Calu3 (cell line): ENCODE data around the gene CALHM4. TPM values are rescaled to one million over a fixed set of nuclear protein-coding genes. Genes with fewer than 3 reads are reported as not detected.

ENCODE experiments used
- BruUV-seq: library from RNA; stranded (reverse); fragments of 400-500 nt; replicated peaks from 2 replicates; lab custom pipeline; 2021; lab: Mats Ljungman, UMichigan
- CTCF ChIA-PET: fragments of 300-600 bp; sonication (Branson Sonifier 250); formaldehyde crosslinking; loops from one replicate; lab custom pipeline; 2022; ENCODE audit warnings: antibody characterized with exemption; lab: Charles Lee
- DNase-seq: peaks from one replicate; pipeline ENCODE4 v3.0.0; 2022
- H3K27ac Mint-ChIP-seq: one replicate; pipeline ENCODE4 v1.8.0; 2022; ENCODE audit warnings: mixed read lengths; ENCODE audit not compliant: unreplicated experiment
- H3K27me3 Mint-ChIP-seq: one replicate; pipeline ENCODE4 v1.8.0; 2022; ENCODE audit warnings: mixed read lengths; ENCODE audit not compliant: unreplicated experiment
- H3K36me3 Mint-ChIP-seq: one replicate; pipeline ENCODE4 v1.8.0; 2022; ENCODE audit warnings: mild to moderate bottlenecking, moderate library complexity, mixed read lengths; ENCODE audit not compliant: insufficient read depth, unreplicated experiment
- H3K4me1 Mint-ChIP-seq: one replicate; pipeline ENCODE4 v1.8.0; 2022; ENCODE audit warnings: mild to moderate bottlenecking, low read depth, mixed read lengths; ENCODE audit not compliant: unreplicated experiment
- H3K4me3 Mint-ChIP-seq: one replicate; pipeline ENCODE4 v1.8.0; 2022; ENCODE audit warnings: mild to moderate bottlenecking, low read depth, moderate library complexity, mixed read lengths; ENCODE audit not compliant: unreplicated experiment
- H3K9me3 Mint-ChIP-seq: one replicate; pipeline ENCODE4 v1.8.0; 2022; ENCODE audit warnings: low read depth, mixed read lengths; ENCODE audit not compliant: unreplicated experiment
- CTCF ChIP-seq: fragments of 200-600 bp; IDR thresholded peaks from one replicate; pipeline ENCODE4 v1.8.0; 2022; ENCODE audit warnings: antibody characterized with exemption; ENCODE audit not compliant: unreplicated experiment
- intact Hi-C: fragments of 100-400 bp; cut with micrococcal nuclease; formaldehyde crosslinking; loops from one replicate; pipeline ENCODE4 v1.10.0; 2022; ENCODE audit not compliant: unreplicated experiment
- total RNA-seq: library from RNA; stranded (reverse); gene quantifications from 2 replicates; pipeline ENCODE4 v1.2.3, GENCODE V29; 2022

The CALHM4 gene
- total RNA-seq, 1 experiment from 2014 or later, result not detected

GRCh38 chr6:116542426-116542825, 11.1 kb upstream of the CALHM4 start:
- BruUV-seq, result no TSS peak
- CTCF ChIA-PET, result no interaction called here

GRCh38 chr6:116543149-116543548, 10.4 kb upstream of the CALHM4 start:
- intact Hi-C loops, result no loop called here
- no peak for TF ChIP-seq CTCF
- Mint-ChIP-seq H3K4me3 (no peak overlapping the region), H3K27ac (no peak overlapping the region), H3K36me3 (no peaks in the 10 kb centered on the region), H3K4me1 (no peaks in the 10 kb centered on the region), H3K9me3 (no peaks in the 10 kb centered on the region), H3K27me3 (peaks cover 10% of the 10 kb centered on the region)
- DNase-seq, result no peak
- CTCF ChIA-PET, result no interaction called here
- BruUV-seq, result no TSS peak

More at GRCh38 chr6:116542426-116542825, 11.1 kb upstream of the CALHM4 start:
- TF ChIP-seq CTCF, result no peak
- Mint-ChIP-seq H3K4me3 (no peak overlapping the region), H3K36me3 (no peaks in the 10 kb centered on the region), H3K9me3 (no peaks in the 10 kb centered on the region), H3K27ac (no peak overlapping the region), H3K4me1 (no peaks in the 10 kb centered on the region), H3K27me3 (peaks cover 10% of the 10 kb centered on the region)
- intact Hi-C loops, result no loop called here
- DNase-seq, result no peak

- no peak for TF ChIP-seq CTCF
- no TSS peak for BruUV-seq
Measured at GRCh38 chr6:116545651-116546050, 7.9 kb upstream of the CALHM4 start, which contains the start of gene TRAPPC3L. Gene TRAPPC3L, minus strand, starts transcription at chr6:116545684. Its CDS starts 170 bp downstream, at chr6:116545514.

GRCh38 chr6:116547358-116547757, 6.2 kb upstream of the CALHM4 start:
- CTCF ChIA-PET, result interaction anchor here (1.3 kb wide), 1 partner anchor 11 kb away, joined by 3 read pairs; no protein-coding TSS in a partner anchor
- no peaks in the 10 kb centered on the region for H3K9me3 Mint-ChIP-seq
- H3K4me1 Mint-ChIP-seq, result no peaks in the 10 kb centered on the region
- intact Hi-C loops, result no loop called here
- no TSS peak for BruUV-seq
- no peak for DNase-seq
- no peaks in the 10 kb centered on the region for H3K27me3 Mint-ChIP-seq
- H3K4me3 Mint-ChIP-seq, result no peak overlapping the region
- no peak overlapping the region for H3K27ac Mint-ChIP-seq
- no peaks in the 10 kb centered on the region for H3K36me3 Mint-ChIP-seq
- TF ChIP-seq CTCF, result no peak

More at GRCh38 chr6:116545651-116546050, 7.9 kb upstream of the CALHM4 start, which contains the start of gene TRAPPC3L:
- intact Hi-C loops, result no loop called here
- no peak for DNase-seq
- Mint-ChIP-seq H3K4me3 (no peak within 1 kb of the TSS), H3K36me3 (no peaks in the 10 kb centered on the region), H3K9me3 (no peaks in the 10 kb centered on the region), H3K4me1 (no peaks in the 10 kb centered on the region), H3K27ac (no peak within 1 kb of the TSS), H3K27me3 (peaks cover 7% of the 10 kb centered on the region)
- CTCF ChIA-PET, result no interaction called here
